ENCODE measurements around the gene PHAX.
A peak's percentile ranks its signal among the peaks of the same experiment; 100 is the strongest.
"Not testable (repeated sequence)": the region's sequence is repeated elsewhere in the genome, so short reads cannot be mapped to it uniquely, and the experiment has no call there.

PHAX gene

GRCh38 chr5:126605525-126605924 is 4.8 kb downstream of the PHAX start:
- DNase-seq (ENCODE audit: low read depth): no peak

GRCh38 chr5:126610160-126610559 is 9.4 kb downstream of the PHAX start:
- no peak for DNase-seq (ENCODE audit: low read depth)

GRCh38 chr5:126610616-126611015 is 9.9 kb downstream of the PHAX start:
- no peak for DNase-seq (ENCODE audit: low read depth)

- no peak for DNase-seq (ENCODE audit: low read depth)
These were observed 13.3 kb downstream of the PHAX start for GRCh38 chr5:126613941-126614592.

GRCh38 chr5:126615286-126615685 is 14.5 kb downstream of the PHAX start:
- no peak for DNase-seq (ENCODE audit: low read depth)

- DNase-seq (ENCODE audit: low read depth): not testable (repeated sequence)
These were observed 16.9 kb downstream of the PHAX start for GRCh38 chr5:126617603-126618002.

- DNase-seq (ENCODE audit: low read depth): no peak
These were observed 19.0 kb downstream of the PHAX start for GRCh38 chr5:126619781-126620180.

- DNase-seq (ENCODE audit: low read depth): peak; percentile 84
These were observed 23.8 kb downstream of the PHAX start for GRCh38 chr5:126624534-126624933.

GRCh38 chr5:126628102-126628501 is 27.4 kb downstream of the PHAX start:
- no peak for DNase-seq (ENCODE audit: low read depth)

- DNase-seq (ENCODE audit: low read depth): no peak
These were observed 31.2 kb downstream of the PHAX start for GRCh38 chr5:126631920-126632319.

GRCh38 chr5:126633552-126633951 is 32.8 kb downstream of the PHAX start:
- no peak for DNase-seq (ENCODE audit: low read depth)

- no peak for DNase-seq (ENCODE audit: low read depth)
These were observed 34.8 kb downstream of the PHAX start for GRCh38 chr5:126635585-126635984.

- no peak for DNase-seq (ENCODE audit: low read depth)
These were observed 36.2 kb downstream of the PHAX start for GRCh38 chr5:126636956-126637355.

- no peak for DNase-seq (ENCODE audit: low read depth)
These were observed 40.1 kb downstream of the PHAX start for GRCh38 chr5:126640866-126641265.

GRCh38 chr5:126641387-126641786 is 40.6 kb downstream of the PHAX start:
- DNase-seq (ENCODE audit: low read depth): no peak

GRCh38 chr5:126645132-126645531 is 44.4 kb downstream of the PHAX start:
- no peak for DNase-seq (ENCODE audit: low read depth)

GRCh38 chr5:126647071-126647470 is 46.3 kb downstream of the PHAX start:
- no peak for DNase-seq (ENCODE audit: low read depth)

GRCh38 chr5:126648471-126648870 is 47.7 kb downstream of the PHAX start:
- no peak for DNase-seq (ENCODE audit: low read depth)

GRCh38 chr5:126649057-126649456 is 48.3 kb downstream of the PHAX start:
- DNase-seq (ENCODE audit: low read depth): not testable (repeated sequence)

GRCh38 chr5:126649709-126650108 is 49.0 kb downstream of the PHAX start:
- DNase-seq (ENCODE audit: low read depth): not testable (repeated sequence)

GRCh38 chr5:126650463-126650862 is 49.7 kb downstream of the PHAX start:
- DNase-seq (ENCODE audit: low read depth): no peak

GRCh38 chr5:126651013-126651577 is 50.3 kb downstream of the PHAX start:
- DNase-seq (ENCODE audit: low read depth): no peak

- DNase-seq (ENCODE audit: low read depth): no peak
These were observed 55.8 kb downstream of the PHAX start for GRCh38 chr5:126656401-126657007.

GRCh38 chr5:126658561-126658960 is 57.8 kb downstream of the PHAX start:
- DNase-seq (ENCODE audit: low read depth): no peak
